Measurements from ENCODE around the gene PWWP2B. TPM values are rescaled to one million over a fixed set of nuclear protein-coding genes. Genes with fewer than 3 reads are reported as not detected.

The PWWP2B gene
- total and polyA plus RNA-seq, 2 experiments from 2014 or later: 2.3 to 12.8 TPM

GRCh38 chr10:132410779-132411532, 14.0 kb downstream of the PWWP2B start:
- Histone ChIP-seq H3K79me2 (replicated peaks; ENCODE audit: insufficient read depth) (no peaks in the 10 kb centered on the region), H3K27ac (ENCODE audit: low read depth) (no peak overlapping the region; the same call in 1 of the 2 replicates), H4K20me1 (replicated peaks; ENCODE audit: insufficient read depth) (no peaks in the 10 kb centered on the region), H3K4me3 (no peak overlapping the region), H3F3A (replicated peaks; ENCODE audit: low read depth) (0 out of 2 replicates have a peak, but pooled peaks cover 2% of the 10 kb centered on the region), H3K27me3 (ENCODE audit: insufficient read depth) (no peaks in the 10 kb centered on the region), H3K4me2 (no peak overlapping the region), H3K36me3 (ENCODE audit: insufficient read depth) (no peaks in the 10 kb centered on the region), H2AFZ (no peak overlapping the region), H3K9me2 (ENCODE audit: insufficient read depth) (no peaks in the 10 kb centered on the region), H3K4me1 (ENCODE audit: insufficient read depth) (peaks cover 25% of the 10 kb centered on the region; the same call in 1 of the 2 replicates)
- H3K9me3 Mint-ChIP-seq: peaks cover under 1% of the 10 kb centered on the region; the same call in 1 of the 3 replicates
- H3K27ac Mint-ChIP-seq: 0 out of 2 replicates have a peak overlapping the region, but pooled peaks have one; percentile 48
- peaks cover 48% of the 10 kb centered on the region for H3K4me1 Mint-ChIP-seq
- no peak for DNase-seq (ENCODE audit: low spot score)
- no peak for TF ChIP-seq STAT1 (IDR thresholded peaks at IDR 0.05; ENCODE audit: unreplicated experiment)
- no peak for TF ChIP-seq ETS1 (IDR thresholded peaks at IDR 0.05)
- TF ChIP-seq CREB1 (CRISPR knock-in tag; IDR thresholded peaks at IDR 0.05; ENCODE audit: low read depth): no peak
- TF ChIP-seq POLR2AphosphoS5 (IDR thresholded peaks at IDR 0.05; ENCODE audit: low read depth): no peak
- TF ChIP-seq CTCF (conservative IDR thresholded peaks at IDR 0.05; ENCODE audit: low read depth in 2 of 2): no peak
- no peak for TF ChIP-seq ZNF114 (CRISPR knock-in tag; IDR thresholded peaks at IDR 0.05)
- no peak for TF ChIP-seq NANOG (IDR thresholded peaks at IDR 0.05; ENCODE audit: borderline replicate concordance)
- TF ChIP-seq JUNB (IDR thresholded peaks at IDR 0.05; ENCODE audit: unreplicated experiment): no peak
- no peak for TF ChIP-seq ZNF331 (CRISPR knock-in tag; IDR thresholded peaks at IDR 0.05; ENCODE audit: low read depth)
- no peak for TF ChIP-seq EZH2 (IDR thresholded peaks at IDR 0.05; ENCODE audit: low read depth, unreplicated experiment)
- no peak for TF ChIP-seq ZNF462 (CRISPR knock-in tag; IDR thresholded peaks at IDR 0.05)
- no peak for TF ChIP-seq EZH2phosphoT487 (IDR thresholded peaks at IDR 0.05; ENCODE audit: unreplicated experiment)
- TF ChIP-seq REST (IDR thresholded peaks at IDR 0.05; ENCODE audit: unreplicated experiment): no peak
- peaks cover 23% of the 10 kb centered on the region for H3K27me3 Mint-ChIP-seq (ENCODE audit: insufficient read depth, low read depth, poor library complexity)
- no peak for ATAC-seq
- peaks cover 5% of the 10 kb centered on the region for H3K36me3 Mint-ChIP-seq (ENCODE audit: low read depth)
- no peak overlapping the region for H3K4me3 Mint-ChIP-seq
